NCI-H2171 treated with DMSO at 0.1 percent for 48 hours (cell line): ENCODE measurements around the gene INAFM1.
"Not testable (repeated sequence)": the region's sequence is repeated elsewhere in the genome, so short reads cannot be mapped to it uniquely, and the experiment has no call there.

Experiments
- DNase-seq: peaks from one replicate; lab custom pipeline; 2025; lab: John Stamatoyannopoulos, UW

The INAFM1 gene

DNA sequence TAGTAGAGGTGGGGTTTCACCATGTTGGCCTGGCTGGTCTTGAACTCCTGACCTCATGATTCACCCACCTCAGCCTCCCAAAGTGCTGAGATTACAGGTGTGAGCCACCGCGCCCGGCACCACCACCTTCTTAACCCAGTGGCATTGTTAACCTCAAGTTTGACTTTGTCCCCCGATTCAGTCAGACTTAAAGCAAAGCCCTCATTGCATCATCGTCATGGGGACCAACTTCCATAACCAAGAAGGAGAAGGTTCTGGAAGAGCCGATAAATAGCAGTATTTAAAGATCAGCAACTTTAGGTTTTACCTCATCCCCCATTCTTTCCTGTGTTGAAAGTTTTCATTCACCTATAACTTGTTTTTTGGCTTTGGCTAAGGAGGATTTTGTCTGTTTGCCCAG, 6.7 kb upstream of the INAFM1 start:
- DNase-seq, result no peak

DNA sequence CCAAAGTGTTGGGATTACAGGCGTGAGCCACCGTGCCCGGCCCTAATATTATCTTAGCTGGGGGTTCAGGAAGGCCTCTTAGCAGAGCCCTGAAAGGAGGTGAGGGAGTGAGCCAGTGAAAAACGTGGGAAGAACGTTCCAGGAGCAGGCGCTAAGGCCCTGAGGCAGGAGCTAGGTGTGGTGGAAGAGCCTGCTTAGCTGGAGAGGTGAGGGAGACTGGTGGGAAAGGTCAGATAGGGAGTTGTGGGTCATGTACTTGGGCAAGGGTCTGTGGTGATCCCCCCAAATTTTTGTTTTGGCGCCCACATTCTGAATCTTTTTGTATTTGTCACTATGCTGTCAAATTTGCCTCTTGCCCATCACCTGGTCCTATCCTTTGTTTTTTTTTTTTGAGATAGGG, 5.1 kb upstream of the INAFM1 start:
- no peak for DNase-seq

DNA sequence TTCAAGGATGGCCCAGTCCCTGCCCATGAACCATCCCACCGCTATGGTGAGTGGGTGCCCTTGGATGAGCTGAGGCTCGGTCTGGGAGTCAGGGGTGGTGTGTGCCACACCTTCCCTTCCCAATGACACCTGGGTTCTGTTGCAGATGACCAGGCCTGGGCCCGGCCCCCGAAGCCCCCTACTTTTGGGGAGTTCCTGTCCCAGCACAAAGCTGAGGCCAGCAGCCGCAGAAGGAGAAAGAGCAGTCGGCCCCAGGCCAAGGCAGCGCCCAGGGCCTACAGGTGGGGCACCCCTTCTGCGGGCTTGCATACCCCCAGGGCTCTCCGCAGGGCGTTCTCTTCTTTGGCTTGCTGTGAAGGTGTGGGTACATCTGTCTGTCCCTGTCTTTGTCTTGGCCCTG, 4.3 kb upstream of the INAFM1 start:
- DNase-seq, result no peak

DNA sequence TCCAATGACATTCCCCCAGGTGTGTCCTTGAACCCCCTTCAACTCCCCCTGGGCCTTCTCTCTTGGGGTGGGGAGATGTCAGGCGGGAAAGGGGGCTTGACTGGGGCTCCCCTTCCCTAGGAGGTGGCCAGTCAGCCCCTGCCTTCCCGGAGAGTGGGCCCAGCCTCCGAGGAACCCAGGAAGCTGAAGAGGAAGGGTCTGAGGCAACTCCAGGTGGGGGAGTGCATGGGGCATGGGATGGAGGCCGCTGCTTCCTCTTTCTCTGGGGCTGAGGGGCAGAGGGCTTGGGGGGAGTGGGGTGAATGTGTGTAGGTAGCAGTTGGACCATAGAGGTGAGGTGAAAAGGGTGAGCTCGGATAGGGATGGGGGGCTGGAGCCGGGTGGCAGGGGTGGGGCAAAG, 2.7 kb upstream of the INAFM1 start:
- no peak for DNase-seq

DNA sequence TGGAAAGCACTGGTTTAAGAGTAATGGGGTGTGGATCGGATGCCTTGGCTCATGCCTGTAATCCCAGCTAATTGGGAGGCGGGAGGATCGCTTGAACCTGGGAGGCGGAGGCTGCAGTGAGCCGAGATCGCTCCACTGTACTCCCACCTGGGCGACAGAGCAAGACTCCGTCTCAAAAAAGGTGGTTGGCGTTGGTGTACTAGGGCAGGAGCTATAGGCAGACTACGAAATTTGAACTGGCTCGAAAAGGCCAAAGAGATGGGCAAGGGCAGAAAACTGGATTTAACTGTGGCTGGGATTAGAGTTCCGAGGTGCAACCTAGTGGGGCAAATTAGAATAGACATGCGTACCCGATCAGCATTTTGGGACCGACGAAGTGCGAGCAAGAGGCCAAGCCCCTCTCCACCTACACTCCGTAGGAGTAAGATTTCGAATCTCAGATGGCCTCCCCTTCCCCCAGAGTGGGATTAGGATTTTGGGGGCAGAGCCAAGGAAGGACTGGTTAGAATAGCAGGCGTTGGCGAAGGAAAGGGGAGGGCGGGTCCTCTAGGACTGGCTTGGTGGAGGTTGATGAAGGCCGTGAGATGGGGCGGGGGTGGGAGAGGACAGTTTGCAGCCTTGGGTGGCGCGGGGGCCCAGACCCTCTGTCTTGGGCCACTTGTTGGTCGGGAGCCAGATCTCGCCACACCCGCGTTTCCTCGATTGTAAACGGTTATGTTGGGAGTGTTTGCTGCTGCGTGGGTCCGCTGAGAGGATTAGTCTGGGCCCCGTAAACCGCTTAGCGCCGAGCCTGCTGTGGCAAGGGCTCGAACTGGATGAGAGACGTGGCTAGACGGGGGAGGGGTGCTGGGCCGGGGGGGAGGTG, 2.0 kb upstream of the INAFM1 start:
- DNase-seq, result no peak

DNA sequence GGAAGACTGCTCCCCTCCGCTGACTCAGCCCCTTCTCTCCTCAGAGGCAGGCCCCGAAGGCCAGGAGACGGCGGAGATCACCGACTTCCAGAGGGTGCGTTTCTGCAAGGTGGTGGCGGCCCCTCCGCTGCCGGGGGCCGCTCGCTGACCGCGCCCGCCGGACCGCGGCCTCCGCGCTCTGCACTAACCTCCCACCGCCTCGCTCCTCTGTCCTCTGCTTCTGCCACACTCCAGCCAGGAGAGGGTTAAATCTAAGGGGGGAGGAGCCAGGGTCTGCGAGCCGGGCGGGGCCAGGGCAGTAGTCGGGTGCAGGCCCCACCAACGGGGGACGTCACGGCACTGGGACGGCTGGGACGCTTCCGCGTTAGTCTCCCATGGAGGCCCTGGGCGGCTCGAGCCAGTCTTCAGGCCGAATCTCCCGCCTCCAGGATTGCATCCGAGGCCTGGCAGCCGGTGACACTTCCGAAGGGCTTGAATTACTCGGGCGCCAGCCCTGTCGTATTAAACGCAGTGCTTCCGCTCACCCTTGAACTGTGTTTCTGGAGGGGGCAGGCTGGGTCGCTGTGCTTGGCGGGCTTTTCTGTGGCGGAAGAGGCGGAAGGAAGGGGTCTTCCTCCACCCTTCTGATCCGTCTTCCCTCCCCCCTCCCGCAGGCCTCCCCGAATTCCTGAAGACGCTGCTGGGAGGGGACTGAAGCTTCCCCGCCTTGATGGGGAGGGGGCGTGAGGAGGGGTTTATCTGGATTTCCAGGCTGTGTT, 1.2 kb upstream of the INAFM1 start:
- peak; percentile 89 for DNase-seq

DNA sequence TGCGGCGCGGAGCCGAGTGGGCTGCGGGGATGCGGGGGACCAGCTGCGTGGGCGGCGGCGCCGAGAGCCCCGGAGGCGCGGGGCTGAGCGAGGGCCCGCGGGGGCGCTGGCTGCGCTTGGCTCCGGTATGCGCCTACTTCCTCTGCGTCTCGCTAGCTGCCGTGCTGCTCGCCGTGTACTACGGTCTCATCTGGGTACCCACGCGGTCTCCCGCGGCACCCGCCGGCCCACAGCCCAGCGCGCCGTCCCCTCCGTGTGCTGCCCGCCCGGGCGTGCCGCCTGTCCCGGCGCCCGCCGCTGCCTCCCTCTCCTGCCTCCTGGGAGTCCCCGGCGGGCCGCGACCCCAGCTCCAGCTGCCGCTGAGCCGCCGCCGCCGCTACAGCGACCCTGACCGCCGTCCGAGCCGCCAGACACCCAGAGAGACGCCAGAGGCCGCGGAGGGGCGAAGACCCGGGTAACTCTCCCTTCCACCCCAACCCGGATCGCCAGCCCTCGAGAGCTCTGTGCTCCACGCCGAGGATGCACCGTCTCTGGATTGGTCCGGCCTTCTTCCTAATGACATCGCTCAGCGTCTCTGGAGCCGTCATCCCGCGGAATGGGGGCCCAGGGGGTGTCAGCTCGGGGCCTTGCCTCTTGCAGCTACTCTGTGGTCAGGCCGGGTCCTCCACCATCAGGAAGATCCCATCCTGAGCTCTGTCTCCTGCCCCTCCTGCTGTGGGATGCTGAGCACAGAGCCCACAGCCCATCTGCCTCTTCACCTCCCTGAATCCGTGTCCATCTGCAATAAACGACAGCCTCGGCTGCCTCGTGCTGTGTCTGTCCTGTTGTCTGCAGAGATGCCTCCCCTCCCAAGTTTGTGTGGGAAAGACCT, 441 bp downstream of the INAFM1 start:
- DNase-seq, result peak; percentile 23

DNA sequence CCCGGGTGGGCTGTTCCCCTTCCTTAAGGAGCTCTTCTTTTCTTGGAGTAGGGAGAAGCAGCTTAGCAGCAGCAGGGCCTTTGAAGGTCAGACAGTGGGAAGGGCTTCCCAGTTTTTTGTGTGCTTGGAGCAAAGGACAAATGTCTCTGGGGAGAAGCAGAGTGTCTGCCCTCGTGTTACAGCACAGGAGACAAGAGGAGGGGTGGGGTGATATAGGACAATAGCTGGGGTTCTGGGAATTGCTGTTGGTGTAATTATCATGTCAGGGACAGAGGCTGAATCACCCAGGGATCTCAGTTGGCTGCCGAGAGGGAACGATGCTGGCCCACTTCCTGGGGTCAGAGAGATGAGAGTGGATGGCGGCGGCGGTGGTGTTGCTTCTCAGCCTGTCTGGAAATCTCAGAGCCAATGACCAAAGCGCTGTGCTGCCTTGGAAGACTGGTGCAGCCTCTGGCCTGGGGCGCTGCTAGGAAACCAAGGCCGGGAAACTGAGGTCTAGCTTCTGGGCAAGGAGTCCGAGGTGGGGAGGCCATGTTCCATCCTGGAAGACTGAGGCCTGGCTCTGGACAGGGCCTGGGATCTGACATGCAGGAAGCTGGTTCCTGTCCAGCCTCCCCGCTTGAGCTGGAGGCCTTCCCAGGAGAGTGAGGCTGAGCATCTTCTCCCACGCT, 1.2 kb downstream of the INAFM1 start:
- DNase-seq, result peak; percentile 29

DNA sequence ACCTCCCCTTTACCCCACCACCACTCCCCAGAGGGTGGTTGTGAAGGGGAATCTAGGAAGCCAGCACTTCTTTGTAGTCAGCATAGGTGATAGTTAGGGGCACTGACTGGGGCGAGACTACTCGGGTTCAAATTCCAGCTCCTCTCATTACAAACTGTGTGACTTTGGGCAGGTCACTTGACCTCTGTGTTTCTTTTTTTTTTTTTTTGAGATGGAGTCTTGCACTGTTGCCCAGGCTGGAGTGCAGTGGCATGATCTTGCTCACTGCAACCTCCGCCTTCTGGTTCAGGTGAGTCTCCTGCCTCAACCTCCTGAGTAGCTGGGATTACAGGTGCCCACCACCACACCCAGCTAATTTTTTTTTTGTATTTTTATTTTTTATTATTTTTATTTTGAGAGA, 1.8 kb downstream of the INAFM1 start:
- not testable (repeated sequence) for DNase-seq

DNA sequence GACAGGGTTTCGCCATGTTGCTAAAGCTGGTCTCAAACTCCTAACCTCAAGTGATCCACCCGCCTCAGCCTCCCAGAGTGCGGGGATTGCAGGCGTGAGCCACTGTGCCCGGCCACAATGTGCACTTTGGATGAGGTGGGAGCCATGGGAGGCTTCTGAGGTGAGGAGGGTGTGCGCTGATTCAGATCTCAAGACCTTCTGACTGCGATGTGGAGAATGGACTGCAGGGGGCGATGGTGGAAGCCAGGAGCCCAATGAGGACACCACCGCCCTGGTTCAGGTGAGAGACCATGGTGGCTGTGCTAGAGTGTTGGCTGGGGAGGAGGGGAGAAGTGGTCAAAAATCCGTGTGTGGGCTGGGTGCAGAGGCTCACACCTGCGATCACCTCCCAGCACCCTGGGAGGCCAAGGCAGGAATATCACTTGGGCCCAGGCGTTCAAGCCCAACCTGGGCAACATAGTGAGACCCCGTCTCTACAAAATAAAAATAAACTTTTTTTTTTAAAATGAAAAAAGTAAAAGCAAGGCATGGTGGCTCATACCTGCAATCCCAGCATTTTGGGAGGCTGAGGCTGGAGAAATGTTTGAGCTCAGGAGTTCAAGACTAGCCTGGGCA, 5.6 kb downstream of the INAFM1 start:
- no peak for DNase-seq

DNA sequence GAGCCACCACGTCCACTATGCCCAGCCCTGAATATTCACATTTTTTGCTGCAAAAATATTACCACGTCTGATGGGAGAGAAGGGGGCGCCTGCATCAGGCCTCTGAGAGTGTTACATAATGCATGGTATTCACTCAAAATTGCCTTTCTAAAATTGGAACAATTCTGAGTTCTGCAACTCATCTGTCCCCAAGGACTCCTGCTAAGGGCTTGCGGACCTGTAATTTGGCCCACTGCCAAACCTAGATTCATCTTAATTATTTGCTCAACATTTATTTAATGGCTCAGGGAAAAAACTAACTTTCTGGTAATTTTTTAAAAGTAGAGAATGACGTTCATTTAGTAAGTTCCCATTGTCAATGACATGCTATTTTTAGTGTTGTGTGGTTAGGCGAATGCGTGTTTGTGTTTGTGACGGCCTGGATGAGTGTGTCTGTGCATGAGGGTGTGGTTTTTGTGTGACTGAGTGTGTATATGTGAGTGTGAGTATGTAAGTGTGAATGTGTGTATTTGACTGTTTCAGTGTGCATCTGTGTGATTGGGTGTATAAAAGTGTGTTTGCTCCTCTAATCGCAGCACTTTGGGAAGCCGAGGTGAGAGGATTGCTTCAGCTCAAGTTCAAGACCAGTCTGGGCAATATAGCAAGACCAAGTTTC, 8.8 kb downstream of the INAFM1 start:
- no peak for DNase-seq

DNA sequence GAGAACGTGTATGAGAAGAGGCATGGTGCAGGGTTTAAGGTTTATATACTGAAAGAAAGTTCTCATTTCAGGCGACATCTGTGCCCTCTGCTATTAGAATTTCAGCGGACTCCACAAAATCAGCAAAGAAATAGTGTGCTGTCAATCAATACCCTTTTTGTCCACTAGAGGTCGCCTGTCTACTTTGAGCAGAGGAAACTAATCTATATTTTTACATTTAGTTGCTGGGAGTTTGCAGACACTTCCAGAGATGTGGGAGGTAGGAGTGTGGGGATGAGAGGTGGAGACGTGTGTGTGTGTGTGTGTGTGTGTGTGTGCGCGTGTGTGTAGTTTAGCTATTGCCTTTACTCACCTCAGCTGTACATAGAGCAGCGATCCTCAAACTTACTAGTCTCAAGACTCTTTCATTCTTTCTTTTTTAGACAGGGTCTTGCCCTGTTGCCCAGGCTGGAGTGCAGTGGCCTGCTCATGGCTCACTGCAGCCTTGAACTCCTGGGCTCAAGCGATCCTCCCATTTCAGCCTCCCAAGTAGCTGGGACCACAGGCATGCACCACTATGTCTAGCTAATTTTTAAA, 9.7 kb downstream of the INAFM1 start:
- DNase-seq, result peak; percentile 62

DNA sequence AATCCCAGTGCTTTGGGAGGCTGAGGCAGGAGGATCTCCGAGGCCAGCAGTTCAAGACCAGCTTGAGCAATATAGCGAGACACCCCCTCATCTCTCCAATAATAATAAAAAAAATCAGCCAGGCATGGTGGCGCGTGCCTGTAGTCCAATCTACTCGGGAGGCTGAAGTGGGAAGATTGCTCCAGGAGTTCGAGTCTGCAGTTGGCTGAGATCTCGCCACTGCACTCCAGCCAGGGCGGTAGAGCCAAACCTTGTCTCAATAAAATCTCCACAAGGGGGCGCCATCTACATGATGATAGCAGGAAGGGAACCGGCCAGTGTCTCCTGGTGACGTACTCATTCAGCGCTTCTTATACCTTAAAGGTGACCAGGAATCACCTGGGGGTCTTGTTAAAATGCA, 21.4 kb downstream of the INAFM1 start:
- DNase-seq, result peak; percentile 78

DNA sequence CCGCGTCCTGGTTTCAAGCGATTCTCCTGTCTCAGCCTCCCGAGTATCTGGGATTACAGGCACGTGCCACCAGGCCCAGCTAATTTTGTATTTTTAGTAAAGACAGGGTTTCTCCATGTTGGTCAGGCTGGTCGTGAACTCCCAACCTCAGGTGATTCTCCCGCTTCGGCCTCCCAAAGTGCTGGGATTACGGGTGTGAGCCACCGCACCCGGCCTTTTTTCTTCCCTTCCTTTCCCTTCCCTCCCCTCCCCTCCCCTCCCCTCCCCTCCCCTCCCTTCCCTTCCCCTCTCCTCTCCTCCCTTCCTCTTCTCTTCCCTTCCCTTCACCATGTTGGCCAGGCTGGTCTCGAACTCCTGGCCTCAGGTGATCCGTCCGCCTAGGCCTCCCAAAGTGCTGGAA, 26.2 kb downstream of the INAFM1 start:
- not testable (repeated sequence) for DNase-seq

DNA sequence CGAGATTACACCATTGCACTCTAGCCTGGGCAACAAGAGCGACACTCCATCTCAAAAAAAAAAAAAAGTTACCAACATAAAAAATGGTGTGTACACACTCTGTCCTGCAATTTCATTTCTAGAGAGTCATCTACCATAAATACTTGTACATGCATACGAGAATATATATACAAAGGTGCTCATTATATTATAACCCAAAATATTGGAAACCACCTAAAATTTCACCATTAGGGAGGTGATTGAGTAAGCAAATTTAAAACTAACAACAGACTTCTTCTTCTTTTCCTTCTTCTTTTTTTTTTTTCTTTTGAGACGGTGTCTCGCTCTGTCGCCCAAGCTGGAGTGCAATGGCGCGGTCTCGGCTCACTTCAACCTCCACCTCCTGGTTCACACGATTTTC, 27.6 kb downstream of the INAFM1 start:
- no peak for DNase-seq

DNA sequence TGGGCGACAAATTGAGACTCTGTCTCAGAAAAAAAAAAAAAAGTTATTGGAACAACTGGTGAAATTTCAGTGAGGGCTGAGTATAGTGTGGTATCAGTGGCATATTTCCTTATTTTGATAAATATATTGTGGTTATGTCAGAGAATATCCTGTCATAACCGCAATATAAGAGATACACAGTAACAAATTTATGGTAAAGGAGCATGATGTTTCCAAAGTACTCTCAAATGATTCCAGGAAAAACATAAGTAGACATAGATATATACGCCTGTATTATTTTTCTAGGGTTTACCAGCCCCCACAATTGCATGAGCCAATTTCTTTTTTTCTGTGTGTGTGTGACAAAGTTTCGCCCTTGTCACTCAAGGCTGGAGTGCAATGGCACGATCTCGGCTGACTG, 29.3 kb downstream of the INAFM1 start:
- no peak for DNase-seq

DNA sequence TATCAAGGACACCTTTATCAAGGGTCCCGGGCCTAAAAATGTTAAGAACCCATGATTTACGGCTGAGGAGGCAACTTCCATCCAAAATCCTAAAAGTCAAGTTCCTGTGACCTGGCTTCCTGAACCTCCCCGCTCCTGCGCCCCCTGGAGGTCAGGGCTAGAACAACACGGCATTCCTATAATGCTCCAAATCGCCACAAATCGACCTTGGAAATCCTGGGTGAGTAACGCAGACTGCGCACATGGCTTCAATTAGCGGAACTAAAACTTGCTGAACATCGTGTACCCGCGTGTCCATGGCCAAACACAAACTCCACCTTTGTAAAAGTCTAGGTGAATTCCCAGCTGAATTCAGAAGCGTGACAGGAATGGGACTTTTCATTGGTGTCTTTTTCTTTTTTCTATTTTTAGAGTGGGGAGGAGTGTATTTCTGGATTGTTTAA, 30.6 kb downstream of the INAFM1 start:
- peak; percentile 55 for DNase-seq

DNA sequence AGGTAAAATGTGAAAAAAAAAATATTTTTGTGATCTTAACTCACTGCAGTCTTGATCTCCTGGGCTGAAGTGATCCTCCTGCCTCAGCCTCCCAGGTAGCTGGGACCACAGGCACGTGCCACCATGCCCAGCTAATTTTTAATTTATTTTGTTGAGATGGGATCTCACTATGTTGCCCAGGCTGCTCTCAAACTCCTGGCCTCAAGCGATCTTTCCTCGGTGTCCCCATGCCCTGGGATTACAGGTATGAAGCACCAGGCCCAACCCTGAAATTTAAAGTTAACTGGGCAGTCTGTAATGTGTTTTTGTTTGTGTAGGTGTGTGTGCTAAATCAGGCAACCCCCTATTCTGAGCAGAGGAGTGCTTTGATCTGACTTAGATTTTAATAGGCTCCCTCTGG, 31.6 kb downstream of the INAFM1 start:
- no peak for DNase-seq

DNA sequence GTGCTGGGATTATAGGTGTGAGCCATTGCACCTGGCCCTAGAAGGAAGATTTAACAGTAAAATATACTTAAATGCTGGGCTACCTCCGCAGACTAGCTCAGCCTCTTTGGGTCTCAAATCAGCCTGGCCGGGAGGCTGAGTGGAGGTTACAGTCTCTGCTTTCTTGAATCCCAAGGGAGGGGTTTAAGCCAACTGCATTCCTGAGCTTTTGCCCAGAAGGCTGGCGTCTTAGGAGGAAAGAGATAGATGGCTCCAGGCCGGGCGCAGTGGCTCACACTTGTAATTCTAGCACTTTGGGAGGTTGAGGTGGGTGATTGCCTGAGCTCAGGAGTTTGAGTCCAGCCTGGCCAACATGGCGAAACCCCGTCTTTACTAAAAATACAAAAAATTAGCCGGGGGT, 34.4 kb downstream of the INAFM1 start:
- DNase-seq, result no peak

DNA sequence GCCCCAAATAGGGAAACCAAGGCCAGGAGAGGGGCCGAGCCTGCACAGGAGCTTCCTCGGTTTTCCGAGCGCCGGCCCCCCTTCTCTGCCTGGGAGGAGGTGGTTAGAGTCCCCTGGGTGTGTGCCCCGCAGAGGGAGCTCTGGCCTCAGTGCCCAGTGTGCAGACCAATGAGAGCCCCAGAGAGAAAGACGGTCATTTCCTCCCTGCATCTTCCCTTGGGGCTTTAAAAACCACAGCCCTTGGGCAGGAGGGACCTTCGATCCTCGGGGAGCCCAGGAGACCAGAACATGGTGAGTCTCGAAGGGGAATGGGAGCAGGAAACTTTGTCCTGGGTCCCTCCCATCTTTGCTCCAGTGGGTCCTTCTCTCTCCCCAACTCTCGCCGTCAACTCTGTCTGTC, 34.9 kb downstream of the INAFM1 start, which contains the start of gene C5AR1:
TSS of gene C5AR1 (plus strand) at position 254 of the 400 bp plus-strand sequence. CDS start at position 289, 35 bp downstream.
- no peak for DNase-seq
